Stimulated activated CD8-positive, alpha-beta memory T cell treated with anti-CD3 and anti-CD28 coated beads, Interleukin-12 subunit alpha, Interleukin-12 subunit beta, amount 100 ng/mL, for 24 hours (primary cell): ENCODE measurements around the gene SLC27A3.
A peak's percentile ranks its signal among the peaks of the same experiment; 100 is the strongest.
"Not testable (repeated sequence)": the region's sequence is repeated elsewhere in the genome, so short reads cannot be mapped to it uniquely, and the experiment has no call there.

Experiments
- DNase-seq: peaks from one replicate; pipeline ENCODE4 v3.0.0-alpha.2; 2020; ENCODE audit errors: extremely low read depth

Gene SLC27A3

DNA sequence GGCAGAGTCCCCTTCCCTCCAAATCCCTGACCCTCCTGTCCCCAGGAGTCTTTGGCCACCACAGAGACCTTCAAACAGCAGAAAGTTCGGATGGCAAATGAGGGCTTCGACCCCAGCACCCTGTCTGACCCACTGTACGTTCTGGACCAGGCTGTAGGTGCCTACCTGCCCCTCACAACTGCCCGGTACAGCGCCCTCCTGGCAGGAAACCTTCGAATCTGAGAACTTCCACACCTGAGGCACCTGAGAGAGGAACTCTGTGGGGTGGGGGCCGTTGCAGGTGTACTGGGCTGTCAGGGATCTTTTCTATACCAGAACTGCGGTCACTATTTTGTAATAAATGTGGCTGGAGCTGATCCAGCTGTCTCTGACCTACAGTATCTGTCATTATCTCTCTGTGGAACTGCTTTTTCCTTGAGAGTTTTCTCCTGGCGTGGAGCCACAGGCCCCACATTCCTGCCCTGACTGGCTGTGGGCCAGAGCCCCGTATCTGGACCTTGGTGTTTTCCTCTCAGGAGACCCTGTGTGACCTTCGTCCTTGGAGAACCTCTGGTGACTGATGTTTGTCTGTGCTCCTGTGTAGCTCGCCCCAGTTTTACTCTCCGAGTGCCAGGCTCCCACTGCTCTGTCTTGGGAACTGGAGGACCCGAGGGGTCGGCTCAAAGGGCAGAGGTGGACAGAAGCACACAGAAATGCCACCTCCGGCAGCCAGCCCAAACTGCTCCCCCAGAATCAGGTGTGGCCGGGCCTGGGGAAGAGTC, 4.8 kb downstream of the SLC27A3 start:
- DNase-seq, result no peak

DNA sequence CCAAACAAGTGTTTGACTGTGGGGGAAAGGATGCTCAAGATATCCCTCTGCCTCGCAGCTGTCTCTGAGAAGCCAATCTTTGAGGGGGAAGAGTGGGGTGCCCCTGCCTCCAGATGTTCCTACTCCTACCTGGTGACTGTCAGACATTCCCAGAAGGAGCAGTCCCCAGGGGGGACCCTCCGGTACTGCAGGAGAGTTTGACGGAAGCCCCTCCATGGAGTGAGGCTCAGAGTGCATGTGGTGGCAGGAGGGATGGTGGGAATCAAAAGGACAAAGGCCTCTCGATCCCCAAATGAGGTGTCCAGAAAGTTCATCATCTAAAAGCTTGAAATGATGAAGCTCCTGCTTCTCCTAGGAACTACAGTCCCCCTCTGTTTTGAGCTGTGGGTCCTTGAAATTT, 5.3 kb downstream of the SLC27A3 start:
- no peak for DNase-seq

DNA sequence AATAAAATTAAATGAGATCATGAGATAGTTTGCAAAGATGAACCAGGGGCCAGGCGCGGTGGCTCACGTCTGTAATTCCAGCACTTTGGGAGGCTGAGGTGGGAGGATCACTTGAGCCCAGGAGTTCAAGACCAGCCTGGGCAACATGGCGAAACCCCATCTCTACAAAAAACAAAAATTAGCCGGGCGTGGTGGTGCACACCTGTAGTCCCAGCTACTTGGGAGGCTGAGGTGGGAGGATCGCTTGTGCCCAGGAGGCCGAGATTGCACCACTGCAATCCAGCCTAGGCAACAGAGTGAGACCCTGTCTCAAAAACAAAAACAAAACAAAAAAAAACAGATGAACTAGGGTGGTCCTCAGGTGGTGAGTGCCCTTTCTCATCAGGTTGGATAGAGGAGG, 7.4 kb downstream of the SLC27A3 start:
- DNase-seq, result not testable (repeated sequence)

GRCh38 chr1:153783233-153784190, 8.3 kb downstream of the SLC27A3 start:
- peak; percentile 78 for DNase-seq

DNA sequence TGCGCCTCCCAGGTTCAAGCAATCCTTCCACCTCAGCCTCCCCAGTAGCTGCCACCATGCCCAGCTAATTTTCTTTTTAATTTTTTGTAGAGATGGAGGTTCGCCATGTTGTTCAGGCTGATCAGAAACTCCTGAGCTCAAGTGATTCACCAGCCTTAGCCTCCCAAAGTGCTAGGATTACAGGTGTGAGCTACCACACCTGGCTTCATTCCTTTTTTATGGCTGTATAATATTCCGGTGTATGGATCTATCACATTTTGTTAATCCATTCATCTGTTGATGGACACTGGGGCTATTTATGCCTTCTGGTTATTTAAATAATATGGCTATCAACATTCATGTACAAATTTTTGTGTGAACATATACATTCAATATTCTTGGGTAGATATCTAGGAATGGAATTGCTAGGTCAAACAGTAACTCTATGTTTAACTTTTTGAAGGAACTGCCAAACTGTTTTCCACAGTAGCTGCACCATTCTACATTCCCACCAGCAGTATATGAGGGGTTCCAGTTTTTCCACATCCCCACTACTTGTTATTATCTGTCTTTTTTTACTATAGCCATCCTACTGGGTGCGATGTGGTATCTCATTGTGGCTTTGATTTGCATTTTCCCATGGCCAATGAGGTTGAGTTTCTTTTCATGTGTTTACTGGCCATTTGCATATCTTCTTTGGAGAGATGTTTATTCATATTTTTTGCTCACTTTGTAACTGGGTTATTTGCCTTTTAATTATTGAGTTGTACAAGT, 11.0 kb downstream of the SLC27A3 start:
- no peak for DNase-seq

GRCh38 chr1:153789478-153790034, 14.3 kb downstream of the SLC27A3 start:
- no peak for DNase-seq

DNA sequence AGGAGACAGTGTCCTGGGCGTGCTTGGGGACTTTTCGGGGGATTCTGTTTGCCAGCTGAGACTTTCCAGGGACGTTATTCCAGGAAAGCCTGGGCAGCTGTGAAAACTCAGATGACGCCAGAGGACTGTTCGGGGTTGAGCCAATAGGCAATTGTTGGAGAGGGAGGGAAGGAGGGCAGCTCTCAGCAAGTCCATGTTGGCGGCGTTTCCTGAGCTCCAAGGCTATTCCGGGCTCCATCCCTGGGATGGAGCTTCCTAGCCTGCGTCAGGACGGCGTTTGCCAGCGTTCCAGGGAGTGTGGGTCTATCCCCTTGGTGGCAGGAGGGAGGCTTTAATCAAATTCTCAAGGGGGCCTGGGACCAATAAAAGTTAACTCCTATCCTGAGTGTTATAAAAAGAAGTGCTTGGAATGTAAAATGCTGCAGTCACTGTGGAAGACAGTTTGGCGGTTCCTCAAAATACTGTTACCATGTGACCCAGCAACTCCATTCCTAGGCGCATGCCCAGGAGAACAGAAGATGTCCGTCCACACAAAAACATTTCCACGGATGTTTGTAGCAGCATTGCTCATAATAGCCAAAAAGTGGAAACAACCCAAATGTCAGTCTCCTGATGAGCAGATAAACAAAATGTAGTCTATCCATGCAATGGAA, 15.2 kb downstream of the SLC27A3 start:
- no peak for DNase-seq

- DNase-seq, result no peak
Measured at GRCh38 chr1:153790966-153791647, 15.9 kb downstream of the SLC27A3 start.

GRCh38 chr1:153791648-153792253, 16.5 kb downstream of the SLC27A3 start:
- no peak for DNase-seq

DNA sequence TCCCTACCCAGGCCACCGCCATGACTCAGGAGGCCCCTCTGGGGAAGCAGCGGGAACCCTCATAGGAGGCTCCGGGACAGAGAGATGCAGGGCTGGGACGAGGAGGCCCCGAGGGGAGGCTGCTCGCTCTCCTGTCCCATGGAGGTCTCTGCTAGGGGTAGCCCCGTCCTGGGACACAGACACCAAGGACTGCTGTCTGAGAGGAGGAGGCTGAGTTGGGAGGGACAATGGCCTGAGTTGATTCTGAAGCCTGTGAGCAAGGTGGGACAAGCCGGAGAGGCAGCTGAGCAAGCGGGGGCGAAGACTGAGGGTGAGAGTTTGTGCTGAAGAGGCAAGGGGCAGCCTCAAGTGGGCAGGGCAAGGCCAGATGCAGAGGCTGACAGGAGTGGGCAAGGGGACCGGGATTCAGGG, 17.4 kb downstream of the SLC27A3 start:
- DNase-seq, result no peak

GRCh38 chr1:153793261-153793972, 18.2 kb downstream of the SLC27A3 start:
- no peak for DNase-seq

DNA sequence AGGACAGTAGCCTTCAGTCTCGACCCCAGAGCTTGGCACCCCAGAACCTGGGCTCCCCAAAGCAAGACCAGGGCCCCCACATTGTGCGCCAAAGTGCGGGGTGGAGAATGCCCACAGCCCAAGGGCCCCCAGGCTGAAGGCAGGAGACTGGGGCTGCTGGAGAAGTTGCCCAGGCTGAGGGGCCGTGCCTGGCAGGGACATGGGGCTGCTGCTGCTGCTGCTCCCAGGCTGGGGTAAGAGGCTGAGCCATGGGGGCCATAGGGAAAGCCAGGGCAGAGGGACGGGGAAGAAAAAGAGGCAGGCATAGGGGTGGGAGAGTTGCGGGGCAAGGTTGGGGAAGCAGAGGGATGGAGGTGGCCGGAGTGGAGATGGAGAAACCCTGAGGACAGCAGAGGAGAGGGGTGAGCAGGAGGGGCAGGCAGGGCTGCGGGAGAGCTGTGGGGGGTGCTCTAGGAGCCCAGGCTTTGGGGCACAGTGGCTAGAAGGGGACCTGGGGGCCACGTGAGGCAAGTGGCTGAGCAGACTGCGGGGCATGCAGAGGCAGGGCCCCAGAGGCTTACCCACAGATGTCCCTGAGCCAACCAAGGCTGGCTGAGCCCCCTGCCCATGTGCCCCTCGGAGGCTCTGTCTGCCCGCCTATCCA, 18.9 kb downstream of the SLC27A3 start:
- no peak for DNase-seq

DNA sequence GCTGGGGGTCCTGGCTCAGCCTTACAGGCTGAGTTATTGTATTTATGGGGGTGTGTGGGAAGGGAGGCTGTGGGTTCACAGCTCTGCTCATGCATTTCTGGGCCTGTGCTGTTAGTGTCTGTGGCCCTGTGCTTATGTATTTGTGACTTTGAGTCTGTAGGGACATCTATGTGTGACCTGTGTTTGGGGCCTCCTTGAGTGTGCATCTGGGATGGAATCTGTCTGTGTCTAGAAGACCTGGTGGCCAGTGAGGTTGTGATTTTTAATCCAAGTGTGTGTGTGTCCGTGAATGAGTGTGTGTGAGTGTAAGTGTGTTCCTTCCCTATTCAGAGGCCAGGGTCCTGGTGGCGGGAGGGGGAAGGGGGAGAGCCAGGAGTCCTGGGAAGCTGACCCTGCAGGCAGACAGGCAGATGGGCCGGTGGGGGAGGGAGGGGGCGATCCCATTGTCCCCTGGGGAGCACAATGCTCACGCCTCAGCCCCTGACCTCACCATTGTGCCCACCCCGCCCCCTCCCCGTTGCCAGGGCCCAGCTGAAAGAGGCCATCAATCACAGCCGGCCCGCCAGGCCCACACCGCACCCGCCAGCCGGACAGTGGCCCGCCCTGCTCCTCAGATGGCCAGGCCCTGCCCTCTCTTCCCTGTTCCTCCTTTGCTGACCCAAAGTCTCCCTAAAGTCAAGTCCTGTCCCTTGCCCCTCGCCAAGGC, 19.6 kb downstream of the SLC27A3 start:
- no peak for DNase-seq

DNA sequence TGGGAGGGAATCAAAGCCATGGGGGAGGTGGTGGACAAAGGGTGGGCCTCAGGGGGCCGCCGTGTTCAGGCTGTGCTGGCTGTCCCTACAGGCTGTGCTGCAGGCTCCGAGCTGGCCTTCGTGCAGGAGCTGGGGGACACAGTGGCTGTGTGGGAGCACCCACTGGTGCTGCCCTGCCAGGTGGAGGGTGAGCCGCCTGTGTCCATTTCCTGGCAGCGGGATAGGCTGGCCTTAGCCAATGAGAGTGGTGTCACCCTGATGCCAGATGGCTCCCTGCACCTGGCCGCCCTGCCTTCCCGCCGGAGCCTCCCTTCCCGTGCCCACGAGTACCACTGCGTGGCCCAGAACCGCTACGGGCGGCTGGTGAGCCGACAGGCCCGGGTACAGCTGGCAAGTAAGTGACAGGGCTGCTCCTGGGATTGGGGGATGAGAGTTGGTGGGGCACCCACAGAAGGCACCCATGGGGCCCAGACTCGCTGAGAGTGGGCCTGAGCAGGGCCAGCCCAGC, 20.2 kb downstream of the SLC27A3 start:
- DNase-seq, result no peak

DNA sequence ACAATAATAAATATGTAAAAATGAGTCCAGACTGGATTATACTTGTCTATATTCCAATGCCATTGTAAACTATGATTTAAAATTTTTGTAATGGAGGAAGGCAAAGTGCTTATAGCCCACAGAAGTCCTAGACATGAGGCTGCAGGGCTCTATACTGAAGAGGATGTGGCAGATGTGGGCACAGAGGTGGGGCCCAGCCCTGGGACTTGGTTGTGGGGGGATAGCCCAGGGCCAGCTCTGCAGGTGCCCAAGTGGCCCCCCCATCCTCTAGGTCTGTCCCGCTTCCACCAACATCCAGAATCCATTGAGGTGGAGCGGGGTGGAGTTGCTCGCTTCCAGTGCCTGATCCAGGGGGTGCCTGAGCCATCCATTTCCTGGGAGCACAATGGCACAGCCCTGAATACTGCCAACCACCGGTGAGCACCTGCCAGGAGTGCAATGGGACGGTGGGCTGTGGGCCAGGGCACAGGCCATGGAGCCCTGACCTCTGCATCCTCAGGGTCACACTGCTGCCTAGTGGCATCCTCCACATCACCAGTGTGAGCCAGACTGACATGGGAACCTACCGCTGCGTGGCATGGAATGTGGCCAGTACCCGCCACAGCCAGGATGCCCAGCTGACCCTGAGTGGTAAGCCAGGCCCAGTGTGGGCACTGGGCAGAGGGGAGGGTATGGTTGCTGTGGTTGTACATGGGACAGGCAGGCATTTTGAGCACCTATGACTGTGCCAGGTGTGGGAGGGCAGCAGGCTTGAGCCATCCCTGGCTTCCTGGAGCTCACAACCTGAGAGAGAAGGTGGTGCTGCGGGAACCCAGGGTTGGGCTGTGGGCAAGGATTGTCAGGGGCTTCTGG, 21.0 kb downstream of the SLC27A3 start:
- DNase-seq, result no peak

- peak; percentile 48 for DNase-seq
Measured at GRCh38 chr1:153796786-153797659, 21.8 kb downstream of the SLC27A3 start.
